Esophagus mucosa (tissue), 1 donor: Measurements from ENCODE around the gene NCOA7. TPM values are rescaled to one million over a fixed set of nuclear protein-coding genes. Genes with fewer than 3 reads are reported as not detected.

ENCODE experiments used
- total RNA-seq: library from RNA; stranded (reverse); gene quantifications from one replicate; pipeline ENCODE4 v1.2.4, GENCODE V29; 2023
- donor health status: DM: yes; HTN: yes; CAD: no.

NCOA7 gene
- total RNA-seq, 1 donor from 2014 or later = 59.8 TPM

Other genes with a start within 250 kb of the NCOA7 start
- 1.6 TPM for gene HEY2, start 41.3 kb upstream of the NCOA7 start, total RNA-seq
- 11.3 TPM for gene HINT3, start 165.8 kb downstream of the NCOA7 start, total RNA-seq
- 11.0 TPM for gene TRMT11, start 195.6 kb downstream of the NCOA7 start, total RNA-seq